Liver (tissue), 9 donors: Measurements from ENCODE around the gene CYP2A7. TPM values are rescaled to one million over a fixed set of nuclear protein-coding genes. Genes with fewer than 3 reads are reported as not detected.
"Not testable (repeated sequence)": the region's sequence is repeated elsewhere in the genome, so short reads cannot be mapped to it uniquely, and the experiment has no call there.

ENCODE experiments used
- DNase-seq: peaks from one replicate; pipeline ENCODE4 v3.0.0-alpha.2; 2017; ENCODE audit warnings: low spot score
- H3K27ac ChIP-seq, 2 donors: one replicate each; pipeline ENCODE4 v1.7.0; 2013; ENCODE audit warnings: inconsistent platforms in 2 of 2, low read length in 2 of 2, control low read depth in 1 of 2, low read depth in 1 of 2, mild to moderate bottlenecking in 1 of 2
- H3K27me3 ChIP-seq, 4 donors: one replicate each; pipeline versions ENCODE4 v1.6.1 to v1.7.0; 2013; ENCODE audit warnings: low read length in 3 of 4, inconsistent platforms in 1 of 4, mild to moderate bottlenecking in 1 of 4, moderate library complexity in 1 of 4; ENCODE audit not compliant: control insufficient read depth in 4 of 4, insufficient read depth in 4 of 4
- H3K36me3 ChIP-seq, 4 donors: one replicate each; pipeline versions ENCODE4 v1.6.1 to v1.7.0; 2013; ENCODE audit warnings: low read length in 3 of 4, mild to moderate bottlenecking in 3 of 4, low read depth in 1 of 4, moderate library complexity in 1 of 4; ENCODE audit not compliant: control insufficient read depth in 4 of 4, insufficient read depth in 3 of 4
- H3K4me1 ChIP-seq, 4 donors: one replicate each; pipeline versions ENCODE4 v1.6.1 to v1.7.0; 2013; ENCODE audit warnings: low read length in 3 of 4, mild to moderate bottlenecking in 3 of 4, moderate library complexity in 1 of 4; ENCODE audit not compliant: control insufficient read depth in 4 of 4, insufficient read depth in 4 of 4
- H3K4me3 ChIP-seq, 3 donors: one replicate each; pipeline versions ENCODE4 v1.6.1 to v1.7.0; 2013; ENCODE audit warnings: low read length in 3 of 3, control low read depth in 1 of 3, low read depth in 1 of 3, mild to moderate bottlenecking in 1 of 3
- H3K9ac ChIP-seq, 2 donors: one replicate each; pipeline ENCODE4 v1.7.0; 2013; ENCODE audit warnings: low read length in 2 of 2, mild to moderate bottlenecking in 2 of 2, moderate library complexity in 2 of 2, control low read depth in 1 of 2, low read depth in 1 of 2
- H3K9me3 ChIP-seq, 4 donors: one replicate each; pipeline versions ENCODE4 v1.6.1 to v1.7.0; 2013; ENCODE audit warnings: low read length in 3 of 4; ENCODE audit not compliant: control insufficient read depth in 4 of 4
- CTCF ChIP-seq: fragments of 150-350 bp; IDR thresholded peaks from 2 replicates; pipeline ENCODE4 v1.5.1; 2017; ENCODE audit warnings: improper control_type of control experiment, low read depth, low read length; ENCODE audit not compliant: missing input control
- EGR1 ChIP-seq, 2 donors: IDR thresholded peaks; 2 replicates each; pipeline ENCODE4 v1.6.1; 2016 to 2018; ENCODE audit warnings: antibody characterized with exemption in 2 of 2, low read depth in 2 of 2
- FOXA1 ChIP-seq: IDR thresholded peaks from 2 replicates; pipeline ENCODE4 v1.6.1; 2016; ENCODE audit warnings: antibody characterized with exemption
- GABPA ChIP-seq, 2 donors: IDR thresholded peaks in 1 of 2; conservative IDR thresholded peaks in 1 of 2; 2 replicates each; pipeline ENCODE4 v1.6.1; 2016; ENCODE audit warnings: antibody characterized with exemption in 2 of 2, mild to moderate bottlenecking in 1 of 2, moderate library complexity in 1 of 2
- HNF4A ChIP-seq, 2 donors: conservative IDR thresholded peaks; 2 replicates each; pipeline ENCODE4 v1.6.1; 2016; ENCODE audit warnings: antibody characterized with exemption in 2 of 2, mild to moderate bottlenecking in 2 of 2
- HNF4G ChIP-seq: IDR thresholded peaks from 2 replicates; pipeline ENCODE4 v1.6.1; 2016; ENCODE audit warnings: antibody characterized with exemption
- JUND ChIP-seq, 2 donors: IDR thresholded peaks; 2 replicates each; pipeline ENCODE4 v1.6.1; 2016; ENCODE audit warnings: antibody characterized with exemption in 2 of 2
- RAD21 ChIP-seq, 2 donors: IDR thresholded peaks; 2 replicates each; pipeline ENCODE4 v1.6.1; 2016; ENCODE audit warnings: antibody characterized with exemption in 2 of 2, mild to moderate bottlenecking in 2 of 2
- REST ChIP-seq: IDR thresholded peaks from 2 replicates; pipeline ENCODE4 v1.6.1; 2016; ENCODE audit warnings: antibody characterized with exemption, mild to moderate bottlenecking
- RXRA ChIP-seq, 2 donors: IDR thresholded peaks; 2 replicates each; pipeline ENCODE4 v1.6.1; 2017 to 2018; ENCODE audit warnings: antibody characterized with exemption in 2 of 2, mild to moderate bottlenecking in 1 of 2
- SP1 ChIP-seq: IDR thresholded peaks from 2 replicates; pipeline ENCODE4 v1.6.1; 2018; ENCODE audit warnings: antibody characterized with exemption, mild to moderate bottlenecking
- YY1 ChIP-seq: IDR thresholded peaks from 2 replicates; pipeline ENCODE4 v1.6.1; 2016; ENCODE audit warnings: antibody characterized with exemption, mild to moderate bottlenecking
- ZBTB33 ChIP-seq: IDR thresholded peaks from 2 replicates; pipeline ENCODE4 v1.6.1; 2016; ENCODE audit warnings: antibody characterized with exemption
- WGBS: extraction: QIAGEN DNeasy Blood & Tissue Kit; methylation state at CpG from one replicate; pipeline ENCODE4 v1.1.7; 2013; 5-methylcytosine and 5-hydroxymethylcytosine counted together
- polyA plus RNA-seq, 2 donors: library from polyadenylated mRNA; stranded (reverse) in 1 of 2; unstranded in 1 of 2; fragments of 200-250 nt in 1 of 2; fragments of >200 nt in 1 of 2; fragmentation: Nextera tagmentation in 1 of 2; extraction: Ambion mirVana in 1 of 2; gene quantifications; one replicate each; pipeline versions ENCODE4 v1.2.1 to v1.2.3, GENCODE V29; 2013 to 2015
- total RNA-seq, 2 donors: library from RNA; depleted of rRNA; stranded (reverse); fragments of >200 nt; gene quantifications; one replicate each; pipeline ENCODE4 v1.2.3, GENCODE V29; 2014
- donor health status: healthy.
- donor health status: healthy.
- donor health status: healthy.
- donor health status: healthy.
- donor health status: healthy.

The CYP2A7 gene
- total and polyA plus RNA-seq, 4 donors = 3.3 to 57.9 (median 7.4) TPM; not detected in 1

GRCh38 chr19:40919530-40920299 lies 37.7 kb upstream of the CYP2A7 start:
- not testable (repeated sequence) for H3K27me3 ChIP-seq, H3K36me3 ChIP-seq, H3K9ac ChIP-seq, DNase-seq, H3K4me3 ChIP-seq, H3K9me3 ChIP-seq
- 65% methylated on average over 7 of the region's 7 CpGs for WGBS
- Histone ChIP-seq H3K4me1 (peaks cover 10 to 38% (median 24%) of the 10 kb centered on the region in 4 donors), H3K27ac (peak overlapping the region; percentile 76 to 88)
- peak; percentile 24 for TF ChIP-seq HNF4G
- TF ChIP-seq HNF4A (conservative IDR thresholded peaks at IDR 0.05) = peak; percentile 76 to 83
- TF ChIP-seq SP1 = peak; percentile 50
- TF ChIP-seq RXRA (IDR thresholded peaks at IDR 0.05) = peak; percentile 57 to 78
- peak in 1 of 2 donors; percentile 9 for TF ChIP-seq RAD21 (IDR thresholded peaks at IDR 0.05)

- not testable (repeated sequence) for H3K36me3 ChIP-seq, H3K4me3 ChIP-seq, H3K27ac ChIP-seq, DNase-seq, H3K27me3 ChIP-seq, H3K9me3 ChIP-seq, H3K9ac ChIP-seq
- WGBS = 87% methylated on average over 2 of the region's 2 CpGs
- H3K4me1 ChIP-seq = peaks cover 8 to 26% (median 19%) of the 10 kb centered on the region in 4 donors
Observed at GRCh38 chr19:40918303-40918702, 36.3 kb upstream of the CYP2A7 start.

GRCh38 chr19:40908976-40909375 lies 26.9 kb upstream of the CYP2A7 start:
- WGBS = 43% methylated on average over 6 of the region's 6 CpGs
- H3K9me3 ChIP-seq = no peaks in the 10 kb centered on the region
- H3K27me3 ChIP-seq = peaks cover 0 to 2% (median 0%) of the 10 kb centered on the region in 4 donors
- no peak for DNase-seq
- H3K9ac ChIP-seq = no peak overlapping the region
- peak; percentile 40 for TF ChIP-seq CTCF
- no peak for TF ChIP-seq EGR1 (IDR thresholded peaks at IDR 0.05; ENCODE audit: low read depth in 2 of 2)
- peak; percentile 38 to 88 for TF ChIP-seq RAD21 (IDR thresholded peaks at IDR 0.05)
- H3K4me3 ChIP-seq = peak overlapping the region in 1 of 3 donors; percentile 8
- H3K36me3 ChIP-seq = no peaks in the 10 kb centered on the region
- H3K27ac ChIP-seq = no peak overlapping the region
- no peaks in the 10 kb centered on the region for H3K4me1 ChIP-seq

GRCh38 chr19:40907968-40908735 lies 26.1 kb upstream of the CYP2A7 start:
- H3K4me3 ChIP-seq = peak overlapping the region in 1 of 3 donors; percentile 8
- H3K27ac ChIP-seq = no peak overlapping the region
- H3K27me3 ChIP-seq = peaks cover 0 to 2% (median 0%) of the 10 kb centered on the region in 4 donors
- 36% methylated on average over 21 of the region's 21 CpGs for WGBS
- no peak overlapping the region for H3K9ac ChIP-seq
- no peaks in the 10 kb centered on the region for H3K36me3 ChIP-seq
- no peaks in the 10 kb centered on the region for H3K9me3 ChIP-seq
- DNase-seq = no peak
- no peaks in the 10 kb centered on the region for H3K4me1 ChIP-seq
- TF ChIP-seq HNF4G (no peak), GABPA (IDR thresholded peaks at IDR 0.05 in 1 of 2, conservative IDR thresholded peaks at IDR 0.05 in 1 of 2) (no peak), JUND (IDR thresholded peaks at IDR 0.05) (no peak), RXRA (IDR thresholded peaks at IDR 0.05) (no peak), FOXA1 (no peak), YY1 (no peak), HNF4A (conservative IDR thresholded peaks at IDR 0.05) (no peak), REST (no peak), ZBTB33 (no peak)
